ENCODE results near the gene OR8K5. TPM values are rescaled to one million over a fixed set of nuclear protein-coding genes. Genes with fewer than 3 reads are reported as not detected.

Gene OR8K5
- total RNA-seq, 1 donor from 2014 or later = not detected

DNA sequence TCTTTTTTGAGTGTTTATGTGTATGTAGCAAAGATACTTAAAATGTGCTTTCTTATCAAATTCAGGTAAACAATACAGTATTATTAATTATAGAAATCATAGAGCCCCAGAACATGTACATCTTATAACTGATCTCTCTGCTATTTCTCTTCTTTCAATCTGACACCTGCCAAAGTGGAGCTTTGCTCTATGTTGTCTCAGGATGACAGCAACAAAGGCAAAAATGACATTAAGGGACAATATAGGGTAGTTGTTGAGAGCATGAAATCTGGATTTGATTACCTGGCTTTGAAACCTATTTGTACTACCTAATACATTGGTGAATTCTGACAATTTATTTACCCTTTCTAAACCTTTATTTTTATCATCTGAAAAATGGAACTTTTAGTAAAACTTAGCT is 23.3 kb upstream of the OR8K5 start:
- no peak for DNase-seq (ENCODE audit: low spot score)
- TF ChIP-seq, protein P1, sequence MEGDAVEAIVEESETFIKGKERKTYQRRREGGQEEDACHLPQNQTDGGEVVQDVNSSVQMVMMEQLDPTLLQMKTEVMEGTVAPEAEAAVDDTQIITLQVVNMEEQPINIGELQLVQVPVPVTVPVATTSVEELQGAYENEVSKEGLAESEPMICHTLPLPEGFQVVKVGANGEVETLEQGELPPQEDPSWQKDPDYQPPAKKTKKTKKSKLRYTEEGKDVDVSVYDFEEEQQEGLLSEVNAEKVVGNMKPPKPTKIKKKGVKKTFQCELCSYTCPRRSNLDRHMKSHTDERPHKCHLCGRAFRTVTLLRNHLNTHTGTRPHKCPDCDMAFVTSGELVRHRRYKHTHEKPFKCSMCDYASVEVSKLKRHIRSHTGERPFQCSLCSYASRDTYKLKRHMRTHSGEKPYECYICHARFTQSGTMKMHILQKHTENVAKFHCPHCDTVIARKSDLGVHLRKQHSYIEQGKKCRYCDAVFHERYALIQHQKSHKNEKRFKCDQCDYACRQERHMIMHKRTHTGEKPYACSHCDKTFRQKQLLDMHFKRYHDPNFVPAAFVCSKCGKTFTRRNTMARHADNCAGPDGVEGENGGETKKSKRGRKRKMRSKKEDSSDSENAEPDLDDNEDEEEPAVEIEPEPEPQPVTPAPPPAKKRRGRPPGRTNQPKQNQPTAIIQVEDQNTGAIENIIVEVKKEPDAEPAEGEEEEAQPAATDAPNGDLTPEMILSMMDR (IDR thresholded peaks at IDR 0.05; ENCODE audit: unreplicated experiment) = no peak
- Mint-ChIP-seq H3K9me3 (ENCODE audit: unreplicated experiment) (no peaks in the 10 kb centered on the region), H3K27me3 (ENCODE audit: unreplicated experiment) (no peaks in the 10 kb centered on the region), H3K4me3 (ENCODE audit: unreplicated experiment) (no peak overlapping the region), H3K36me3 (ENCODE audit: low read depth, unreplicated experiment) (no peaks in the 10 kb centered on the region), H3K4me1 (ENCODE audit: unreplicated experiment) (no peaks in the 10 kb centered on the region), H3K27ac (ENCODE audit: unreplicated experiment) (no peak overlapping the region)

- no peak for DNase-seq (ENCODE audit: low spot score)
- Mint-ChIP-seq H3K4me3 (ENCODE audit: unreplicated experiment) (no peak within 1 kb of the TSS), H3K4me1 (ENCODE audit: unreplicated experiment) (no peaks in the 10 kb centered on the region), H3K27ac (ENCODE audit: unreplicated experiment) (no peak within 1 kb of the TSS), H3K36me3 (ENCODE audit: low read depth, unreplicated experiment) (no peaks in the 10 kb centered on the region), H3K9me3 (ENCODE audit: unreplicated experiment) (no peaks in the 10 kb centered on the region), H3K27me3 (ENCODE audit: unreplicated experiment) (no peaks in the 10 kb centered on the region)
- TF ChIP-seq, protein P1 (IDR thresholded peaks at IDR 0.05; ENCODE audit: unreplicated experiment) = no peak
Measured at GRCh38 chr11:56176318-56176717, 16.2 kb upstream of the OR8K5 start, which contains the start of gene OR5J2. OR5J2 (plus strand) TSS chr11:56176618; CDS start chr11:56176618, 0 bp downstream.

GRCh38 chr11:56172256-56172830 is 12.2 kb upstream of the OR8K5 start:
- TF ChIP-seq, protein P1 (IDR thresholded peaks at IDR 0.05; ENCODE audit: unreplicated experiment) = no peak

GRCh38 chr11:56163804-56164203 is 3.7 kb upstream of the OR8K5 start:
- no peak overlapping the region for H3K4me3 Mint-ChIP-seq (ENCODE audit: unreplicated experiment)
- no peaks in the 10 kb centered on the region for H3K4me1 Mint-ChIP-seq (ENCODE audit: unreplicated experiment)
- no peaks in the 10 kb centered on the region for H3K9me3 Mint-ChIP-seq (ENCODE audit: unreplicated experiment)
- no peak for DNase-seq (ENCODE audit: low spot score)
- H3K36me3 Mint-ChIP-seq (ENCODE audit: low read depth, unreplicated experiment) = no peaks in the 10 kb centered on the region
- no peaks in the 10 kb centered on the region for H3K27me3 Mint-ChIP-seq (ENCODE audit: unreplicated experiment)
- TF ChIP-seq, protein P1 (IDR thresholded peaks at IDR 0.05; ENCODE audit: unreplicated experiment) = no peak
- no peak overlapping the region for H3K27ac Mint-ChIP-seq (ENCODE audit: unreplicated experiment)

More at GRCh38 chr11:56172256-56172830, 12.2 kb upstream of the OR8K5 start:
- DNase-seq (ENCODE audit: low spot score) = no peak
- Mint-ChIP-seq H3K27ac (ENCODE audit: unreplicated experiment) (no peak overlapping the region), H3K36me3 (ENCODE audit: low read depth, unreplicated experiment) (no peaks in the 10 kb centered on the region), H3K27me3 (ENCODE audit: unreplicated experiment) (no peaks in the 10 kb centered on the region), H3K9me3 (ENCODE audit: unreplicated experiment) (no peaks in the 10 kb centered on the region), H3K4me1 (ENCODE audit: unreplicated experiment) (no peaks in the 10 kb centered on the region), H3K4me3 (ENCODE audit: unreplicated experiment) (no peak overlapping the region)

DNA sequence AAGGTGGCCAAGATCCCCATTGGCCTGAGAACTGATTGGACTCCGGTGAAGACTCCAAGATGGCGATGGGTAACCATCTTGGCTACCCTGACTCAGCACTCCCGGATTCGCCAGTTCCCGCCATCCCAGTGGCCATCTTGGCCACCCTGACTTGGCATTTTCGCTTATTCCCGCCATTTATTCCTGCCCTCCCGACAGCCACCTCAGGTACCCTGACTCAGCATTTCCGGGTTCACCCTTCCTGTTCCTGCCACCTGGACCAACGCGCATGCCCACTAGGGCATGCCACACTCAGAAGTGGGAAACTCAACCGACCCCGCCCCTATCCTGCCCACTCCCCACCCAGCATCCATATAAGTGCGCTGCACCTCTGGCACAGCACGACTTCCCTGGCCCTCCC is 7.8 kb downstream of the OR8K5 start:
- TF ChIP-seq, protein P1 (IDR thresholded peaks at IDR 0.05; ENCODE audit: unreplicated experiment) = no peak
- peaks cover 3% of the 10 kb centered on the region for H3K27me3 Mint-ChIP-seq (ENCODE audit: unreplicated experiment)
- H3K9me3 Mint-ChIP-seq (ENCODE audit: unreplicated experiment) = peaks cover 5% of the 10 kb centered on the region
- no peak for DNase-seq (ENCODE audit: low spot score)
- H3K4me1 Mint-ChIP-seq (ENCODE audit: unreplicated experiment) = no peaks in the 10 kb centered on the region
- no peak overlapping the region for H3K27ac Mint-ChIP-seq (ENCODE audit: unreplicated experiment)
- no peak overlapping the region for H3K4me3 Mint-ChIP-seq (ENCODE audit: unreplicated experiment)
- no peaks in the 10 kb centered on the region for H3K36me3 Mint-ChIP-seq (ENCODE audit: low read depth, unreplicated experiment)

All from endothelial cell (in vitro differentiated cells).